Adrenal gland (tissue), 12 donors: ENCODE results near the gene ARHGEF17. TPM values are rescaled to one million over a fixed set of nuclear protein-coding genes. Genes with fewer than 3 reads are reported as not detected.

ENCODE experiments used
- DNase-seq, 7 donors: peaks; one replicate each; pipeline ENCODE4 v3.0.0-alpha.2; 2019 to 2020
- H3K27ac ChIP-seq, 5 donors: fragments of 200-600 bp; sonication (generic) in 4 of 5; 1 replicate in 3 of 5; 2 replicates in 2 of 5; pipeline versions ENCODE4 v1.5.1 to v1.8.0; 2016 to 2020; ENCODE audit warnings: mild to moderate bottlenecking in 1 of 5
- H3K27me3 ChIP-seq: fragments of 200-600 bp; 2 replicates; pipeline ENCODE4 v1.8.0; 2021
- H3K36me3 ChIP-seq, 2 donors: fragments of 200-600 bp; replicated peaks in 1 of 2; 1 replicate in 1 of 2; 2 replicates in 1 of 2; pipeline versions ENCODE4 v1.5.1 to v1.8.0; 2018 to 2022
- H3K4me1 ChIP-seq, 2 donors: fragments of 200-600 bp; replicated peaks in 1 of 2; 1 replicate in 1 of 2; 2 replicates in 1 of 2; pipeline versions ENCODE4 v1.5.1 to v1.8.0; 2018 to 2021
- H3K4me3 ChIP-seq, 4 donors: fragments of 200-600 bp; sonication (generic) in 3 of 4; one replicate each; pipeline ENCODE4 v1.5.1; 2016 to 2018
- H3K9me3 ChIP-seq, 3 donors: fragments of 200-600 bp; sonication (generic) in 1 of 3; replicated peaks in 1 of 3; 1 replicate in 2 of 3; 2 replicates in 1 of 3; pipeline versions ENCODE4 v1.5.1 to v1.8.0; 2016 to 2021
- CTCF ChIP-seq, 6 experiments: fragments of 450-650 bp in 4 of 6; fragments of 200-600 bp in 2 of 6; sonication (generic) in 1 of 6; IDR thresholded peaks; 1 replicate in 5 of 6; 2 replicates in 1 of 6; pipeline versions ENCODE4 v1.5.1 to v1.8.0; 2016 to 2021; ENCODE audit warnings: antibody characterized with exemption in 6 of 6, mild to moderate bottlenecking in 2 of 6, moderate library complexity in 1 of 6
- POLR2A ChIP-seq, 2 donors: fragments of 450-650 bp; IDR thresholded peaks; one replicate each; pipeline ENCODE4 v1.6.1; 2017; ENCODE audit warnings: antibody characterized with exemption in 2 of 2, mild to moderate bottlenecking in 2 of 2, moderate library complexity in 1 of 2
- WGBS, 4 donors: extraction: QIAGEN DNeasy Blood & Tissue Kit in 2 of 4; methylation state at CpG; one replicate each; pipeline versions ENCODE4 v1.1.5 to v1.1.7; 2013 to 2017; 5-methylcytosine and 5-hydroxymethylcytosine counted together
- intact Hi-C, 2 donors: fragments of 100-400 bp; cut with DNase I; formaldehyde crosslinking; loops; one replicate each; pipeline versions ENCODE4 v1.14.1 to v1.15.0; 2022 to 2023
- polyA plus RNA-seq, 3 donors: library from polyadenylated mRNA; stranded (reverse); fragments of 200-250 nt in 2 of 3; fragments of 350-450 nt in 1 of 3; fragmentation: Illumina TruSeq in 1 of 3; extraction: RNeasy Lipid Tissue Mini Kit (QIAGEN cat#74804) in 1 of 3; gene quantifications; one replicate each; pipeline ENCODE4 v1.2.3, GENCODE V29; 2013 to 2014
- total RNA-seq, 9 donors: library from RNA; depleted of rRNA in 4 of 9; stranded (reverse); fragments of >200 nt in 4 of 9; fragments of 120-200 nt in 1 of 9; fragmentation: NEBNext Ultra II Directional in 1 of 9; extraction: Animal tissue kit (Norgen Biotek cat#: 25700) in 1 of 9; gene quantifications; one replicate each; pipeline versions ENCODE4 v1.1.0 to v1.2.4, GENCODE V29; 2013 to 2023
- donor health status: healthy with polysubstance abuse.
- donor health status: Bipolar disorder and iron deficiency.
- donor health status: DM: yes; HTN: yes; CAD: no.
- donor health status: DM: no; HTN: no; CAD: no.
- donor health status: DM: no; HTN: no; CAD: no.
- donor health status: DM: yes; HTN: yes; CAD: no.

The ARHGEF17 gene
- total and polyA plus RNA-seq, 12 donors = 8.1 to 48.2 (median 20.4) TPM

GRCh38 chr11:73390601-73391565, 82.8 kb downstream of the ARHGEF17 start:
- TF ChIP-seq POLR2A (IDR thresholded peaks at IDR 0.05) (no peak), CTCF (IDR thresholded peaks at IDR 0.05) (no peak)
- H3K4me3 ChIP-seq = no peak overlapping the region
- no peaks in the 10 kb centered on the region for H3K9me3 ChIP-seq
- no peaks in the 10 kb centered on the region for H3K36me3 ChIP-seq
- 88 to 100% (median 93%) methylated on average over 5 to 12 of the region's 12 CpGs for WGBS, 4 donors
- DNase-seq = no peak
- intact Hi-C loops = loop anchor here (5.0 to 10.0 kb wide), 3 partner anchors 39 to 86 kb away; partner anchors contain the start of gene ARHGEF17 (in 2 of the 2)
- no peak overlapping the region for H3K27ac ChIP-seq
- H3K27me3 ChIP-seq = no peaks in the 10 kb centered on the region
- H3K4me1 ChIP-seq = peaks cover 0 to 3% of the 10 kb centered on the region in 2 donors

GRCh38 chr11:73391665-73392064, 83.6 kb downstream of the ARHGEF17 start:
- no peak for DNase-seq
- 89 to 95% (median 91%) methylated on average over 8 to 10 of the region's 10 CpGs for WGBS, 4 donors
- intact Hi-C loops = loop anchor here (5.0 to 10.0 kb wide), 3 partner anchors 39 to 87 kb away; partner anchors contain the start of gene ARHGEF17 (in 2 of the 2)
- Histone ChIP-seq H3K9me3 (no peaks in the 10 kb centered on the region), H3K36me3 (no peaks in the 10 kb centered on the region), H3K4me1 (no peaks in the 10 kb centered on the region), H3K27ac (no peak overlapping the region), H3K4me3 (no peak overlapping the region), H3K27me3 (no peaks in the 10 kb centered on the region)
- TF ChIP-seq POLR2A (IDR thresholded peaks at IDR 0.05) (no peak), CTCF (IDR thresholded peaks at IDR 0.05) (no peak)

GRCh38 chr11:73392108-73393010, 84.3 kb downstream of the ARHGEF17 start:
- H3K27me3 ChIP-seq = no peaks in the 10 kb centered on the region
- H3K27ac ChIP-seq = no peak overlapping the region
- no peaks in the 10 kb centered on the region for H3K9me3 ChIP-seq
- no peak for DNase-seq
- no peak overlapping the region for H3K4me3 ChIP-seq
- intact Hi-C loops = loop anchor here (5.0 to 10.0 kb wide), 3 partner anchors 40 to 88 kb away; partner anchors contain the start of gene ARHGEF17 (in 2 of the 2)
- no peaks in the 10 kb centered on the region for H3K36me3 ChIP-seq
- no peaks in the 10 kb centered on the region for H3K4me1 ChIP-seq
- WGBS, 4 donors = 90 to 94% (median 92%) methylated on average over 18 to 31 of the region's 31 CpGs
- TF ChIP-seq POLR2A (IDR thresholded peaks at IDR 0.05) (no peak), CTCF (IDR thresholded peaks at IDR 0.05) (no peak)

- H3K4me1 ChIP-seq = no peaks in the 10 kb centered on the region
- no peaks in the 10 kb centered on the region for H3K36me3 ChIP-seq
- no peak for TF ChIP-seq POLR2A (IDR thresholded peaks at IDR 0.05)
- TF ChIP-seq CTCF (IDR thresholded peaks at IDR 0.05) = no peak
- H3K4me3 ChIP-seq = no peak overlapping the region
- DNase-seq = no peak
- no peaks in the 10 kb centered on the region for H3K27me3 ChIP-seq
- no peak overlapping the region for H3K27ac ChIP-seq
- H3K9me3 ChIP-seq = no peaks in the 10 kb centered on the region
- intact Hi-C loops = loop anchor here (5.0 to 10.0 kb wide), 3 partner anchors 41 to 88 kb away; partner anchors contain the start of gene ARHGEF17 (in 2 of the 2)
- 75 to 98% (median 83%) methylated on average over 6 to 7 of the region's 7 CpGs for WGBS, 4 donors
Observed at GRCh38 chr11:73393011-73393380, 84.9 kb downstream of the ARHGEF17 start.
